ENCODE results near the gene IGSF8.

GRCh38 chr1:160048335-160048734, 50.1 kb downstream of the IGSF8 start:
- TF ChIP-seq POLR2A (IDR thresholded peaks at IDR 0.05; ENCODE audit: low read length) (no peak), MAX (IDR thresholded peaks at IDR 0.05) (no peak), REST (IDR thresholded peaks at IDR 0.05) (no peak), CTCF (IDR thresholded peaks at IDR 0.05) (no peak)

Data from A549 (cell line).